Right lobe of liver (tissue), 4 donors: ENCODE measurements around the gene OXCT1.

Experiments
- POLR2A ChIP-seq: fragments of 450-650 bp; IDR thresholded peaks from one replicate; pipeline ENCODE4 v1.6.1; 2017; ENCODE audit warnings: antibody characterized with exemption, mild to moderate bottlenecking
- TF ChIP-seq, protein P1 (sequence below), 4 donors: fragments of 200-600 bp in 3 of 4; fragments of 450-650 bp in 1 of 4; IDR thresholded peaks; one replicate each; pipeline versions ENCODE4 v1.5.1 to v1.8.0; 2016 to 2022; ENCODE audit warnings: antibody characterized with exemption in 4 of 4, mild to moderate bottlenecking in 2 of 4
- donor health status: DM: no; HTN: no; CAD: no.
- donor health status: DM: no; HTN: no; CAD: no.
- donor health status: DM: no; HTN: yes; CAD: no.

DNA sequence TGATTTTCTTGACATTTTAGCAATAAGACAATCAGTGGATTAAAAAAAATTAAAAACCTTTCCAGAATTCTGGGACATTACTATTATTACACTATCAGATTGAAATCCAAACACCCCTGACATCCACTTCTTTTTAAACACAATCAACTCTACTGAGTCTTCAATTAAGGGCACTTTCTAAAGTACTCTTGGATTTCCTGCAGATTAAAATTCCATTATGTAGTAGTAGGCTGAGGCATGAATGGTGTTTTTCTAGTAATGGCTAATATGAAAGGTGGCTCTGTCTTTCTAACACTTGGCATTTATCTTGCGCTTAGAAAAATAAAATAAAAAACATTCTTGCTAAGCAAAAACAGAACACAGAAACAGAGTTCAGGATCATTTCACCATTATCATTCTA lies 107.8 kb downstream of the OXCT1 start:
- TF ChIP-seq, protein P1, sequence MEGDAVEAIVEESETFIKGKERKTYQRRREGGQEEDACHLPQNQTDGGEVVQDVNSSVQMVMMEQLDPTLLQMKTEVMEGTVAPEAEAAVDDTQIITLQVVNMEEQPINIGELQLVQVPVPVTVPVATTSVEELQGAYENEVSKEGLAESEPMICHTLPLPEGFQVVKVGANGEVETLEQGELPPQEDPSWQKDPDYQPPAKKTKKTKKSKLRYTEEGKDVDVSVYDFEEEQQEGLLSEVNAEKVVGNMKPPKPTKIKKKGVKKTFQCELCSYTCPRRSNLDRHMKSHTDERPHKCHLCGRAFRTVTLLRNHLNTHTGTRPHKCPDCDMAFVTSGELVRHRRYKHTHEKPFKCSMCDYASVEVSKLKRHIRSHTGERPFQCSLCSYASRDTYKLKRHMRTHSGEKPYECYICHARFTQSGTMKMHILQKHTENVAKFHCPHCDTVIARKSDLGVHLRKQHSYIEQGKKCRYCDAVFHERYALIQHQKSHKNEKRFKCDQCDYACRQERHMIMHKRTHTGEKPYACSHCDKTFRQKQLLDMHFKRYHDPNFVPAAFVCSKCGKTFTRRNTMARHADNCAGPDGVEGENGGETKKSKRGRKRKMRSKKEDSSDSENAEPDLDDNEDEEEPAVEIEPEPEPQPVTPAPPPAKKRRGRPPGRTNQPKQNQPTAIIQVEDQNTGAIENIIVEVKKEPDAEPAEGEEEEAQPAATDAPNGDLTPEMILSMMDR (IDR thresholded peaks at IDR 0.05), result no peak
- TF ChIP-seq POLR2A, result no peak
